ENCODE measurements around the gene ASXL2. TPM values are rescaled to one million over a fixed set of nuclear protein-coding genes. Genes with fewer than 3 reads are reported as not detected.
"Not testable (repeated sequence)": the region's sequence is repeated elsewhere in the genome, so short reads cannot be mapped to it uniquely, and the experiment has no call there.

The ASXL2 gene
- total RNA-seq, 1 donor from 2014 or later = 15.4 TPM

DNA sequence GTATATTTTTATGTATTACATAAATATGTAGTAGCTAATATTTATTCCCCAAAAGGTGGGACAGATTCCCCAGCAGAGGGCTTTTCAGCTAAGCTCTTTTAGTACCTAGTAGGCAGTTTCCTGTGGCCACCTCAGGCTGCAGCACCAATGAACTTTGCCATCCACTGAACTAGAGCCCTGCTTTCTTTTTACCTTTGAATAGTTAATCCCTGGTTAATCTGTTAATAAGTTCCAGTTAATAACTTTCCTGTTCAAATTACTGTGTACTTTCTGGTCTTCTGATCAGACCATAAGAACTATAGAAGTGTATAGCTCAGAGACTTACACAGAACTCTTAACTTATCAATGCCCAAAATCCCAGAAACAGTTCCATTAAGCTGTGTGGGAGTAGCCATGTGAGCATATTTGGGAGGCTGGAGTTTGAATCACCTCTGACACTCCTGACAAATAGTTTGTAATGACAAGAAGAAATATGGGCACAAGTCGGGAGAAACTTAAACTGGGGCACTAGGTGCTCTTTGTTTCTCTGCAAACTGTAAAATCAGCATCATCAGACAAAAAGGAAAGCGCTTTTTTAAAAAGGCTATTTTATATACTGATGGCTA, 40.0 kb downstream of the ASXL2 start:
- DNase-seq (ENCODE audit: low read depth) = no peak

DNA sequence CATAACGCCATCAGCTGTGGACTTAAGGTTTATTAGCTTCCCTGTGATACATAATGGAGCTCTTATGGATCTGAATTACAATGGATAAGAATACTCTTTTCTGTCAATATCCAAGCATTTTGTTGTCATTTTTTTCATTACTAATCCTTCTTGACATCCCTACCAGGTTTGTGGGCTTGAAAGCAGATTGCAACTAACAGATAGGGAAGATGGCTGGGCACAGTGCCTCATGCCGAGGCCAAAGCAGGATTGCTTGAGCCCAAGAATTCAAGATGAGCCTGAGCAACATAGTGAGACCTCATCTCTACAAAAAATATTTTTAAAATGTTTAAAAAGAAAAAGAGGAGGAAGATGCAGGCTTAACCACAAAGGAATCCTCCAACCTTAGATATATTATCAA, 42.4 kb downstream of the ASXL2 start:
- DNase-seq (ENCODE audit: low read depth) = no peak

DNA sequence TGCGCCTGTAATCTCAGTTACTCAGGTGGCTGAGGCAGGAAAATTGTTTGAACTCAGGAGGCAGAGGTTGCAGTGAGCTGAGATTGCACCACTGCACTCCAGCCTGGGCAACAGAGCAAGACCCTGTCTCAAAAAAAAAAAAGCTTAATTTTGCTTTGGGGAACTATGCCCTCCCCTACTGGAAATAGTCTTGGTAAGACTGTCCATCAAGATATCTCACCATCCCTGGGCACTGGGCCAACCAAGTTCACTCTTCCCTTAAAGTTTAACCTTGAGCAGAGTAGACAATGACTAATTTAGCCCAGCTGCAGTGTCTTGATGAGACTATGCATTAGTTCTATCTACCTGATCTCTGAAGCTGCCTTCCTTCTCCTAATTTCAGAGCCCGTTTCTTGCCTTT, 44.7 kb downstream of the ASXL2 start:
- DNase-seq (ENCODE audit: low read depth) = no peak

DNA sequence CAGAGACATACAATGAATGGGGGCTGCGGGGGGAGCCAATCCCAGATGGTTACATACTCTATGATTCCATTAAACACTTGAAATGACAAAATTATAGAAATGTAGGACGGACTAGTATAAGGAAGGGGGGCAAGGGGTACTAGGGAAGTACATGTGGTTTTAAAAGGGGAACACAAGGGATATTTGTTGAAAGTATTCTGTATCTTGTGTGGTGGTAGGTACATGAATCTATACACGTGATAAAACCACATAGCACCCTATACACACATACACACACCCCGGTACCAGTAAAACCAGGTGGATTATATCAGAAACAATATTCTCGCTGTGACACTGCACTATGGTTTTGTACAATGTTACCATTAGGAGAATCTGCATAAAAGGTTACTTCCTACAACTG, 45.4 kb downstream of the ASXL2 start:
- no peak for DNase-seq (ENCODE audit: low read depth)

DNA sequence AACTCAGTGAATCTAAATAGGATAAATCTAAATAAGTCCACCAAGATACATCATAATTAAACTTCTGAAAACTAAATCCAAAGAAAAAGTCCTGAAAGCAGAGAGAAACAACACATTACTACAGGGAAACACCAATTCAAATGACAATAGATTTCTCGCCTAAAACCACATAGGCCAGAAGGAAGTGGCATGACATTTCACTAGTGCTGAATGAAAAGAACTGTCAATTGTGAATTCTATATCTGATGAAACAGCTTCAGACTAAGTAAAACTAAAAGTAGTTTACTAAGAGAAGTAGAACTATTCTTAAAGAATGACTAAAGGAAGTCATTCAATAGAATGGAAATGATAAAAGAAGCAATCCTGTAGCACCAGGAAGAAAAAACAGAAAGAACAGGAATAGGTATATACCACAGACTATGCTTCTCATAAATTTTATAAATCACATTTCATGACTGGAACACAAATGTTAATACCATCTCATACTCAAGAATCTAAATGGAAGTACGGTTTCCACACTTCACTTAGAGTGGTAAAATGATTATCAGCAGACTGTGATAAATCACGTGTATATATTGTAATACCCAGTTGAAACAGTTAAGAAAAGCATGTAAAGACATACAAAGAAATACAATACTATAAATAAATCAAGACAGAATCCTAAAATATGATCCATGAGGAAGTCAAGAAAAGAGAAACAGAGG, 46.4 kb downstream of the ASXL2 start:
- no peak for DNase-seq (ENCODE audit: low read depth)

DNA sequence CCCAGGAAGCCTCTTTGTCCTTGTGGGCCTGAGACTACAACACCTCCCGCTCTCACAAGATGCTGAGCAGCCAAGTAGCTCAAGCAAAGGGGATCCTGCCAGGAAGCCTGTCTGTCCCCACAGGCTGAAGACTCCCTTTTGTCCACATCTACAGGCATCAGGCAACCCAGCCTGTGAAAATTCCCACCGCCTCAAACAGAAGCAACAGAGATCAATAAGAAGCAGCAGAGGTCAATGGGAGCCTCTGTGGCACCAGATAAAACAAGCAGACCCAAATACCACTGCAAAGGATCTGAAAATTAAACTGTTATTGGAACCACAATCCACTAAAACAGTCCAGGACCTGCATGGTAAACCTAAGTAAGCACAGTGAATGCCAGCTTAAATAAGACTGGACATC, 48.5 kb downstream of the ASXL2 start:
- DNase-seq (ENCODE audit: low read depth) = no peak

DNA sequence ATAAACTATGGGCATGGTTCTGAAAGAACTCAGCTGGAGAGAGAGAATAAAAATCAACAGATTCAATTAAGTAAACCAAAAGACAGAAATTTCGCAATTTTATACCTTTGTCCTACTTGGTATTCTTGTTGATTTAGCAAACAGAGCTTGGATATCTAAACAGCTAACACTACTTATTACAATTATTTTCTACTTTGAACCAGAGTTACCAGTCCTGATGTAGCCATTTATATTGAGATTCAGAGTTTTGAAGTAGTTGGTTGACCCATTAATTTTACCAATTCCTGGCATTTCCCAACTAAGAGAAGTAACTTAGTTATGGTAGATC, 48.9 kb downstream of the ASXL2 start:
- no peak for DNase-seq (ENCODE audit: low read depth)

DNA sequence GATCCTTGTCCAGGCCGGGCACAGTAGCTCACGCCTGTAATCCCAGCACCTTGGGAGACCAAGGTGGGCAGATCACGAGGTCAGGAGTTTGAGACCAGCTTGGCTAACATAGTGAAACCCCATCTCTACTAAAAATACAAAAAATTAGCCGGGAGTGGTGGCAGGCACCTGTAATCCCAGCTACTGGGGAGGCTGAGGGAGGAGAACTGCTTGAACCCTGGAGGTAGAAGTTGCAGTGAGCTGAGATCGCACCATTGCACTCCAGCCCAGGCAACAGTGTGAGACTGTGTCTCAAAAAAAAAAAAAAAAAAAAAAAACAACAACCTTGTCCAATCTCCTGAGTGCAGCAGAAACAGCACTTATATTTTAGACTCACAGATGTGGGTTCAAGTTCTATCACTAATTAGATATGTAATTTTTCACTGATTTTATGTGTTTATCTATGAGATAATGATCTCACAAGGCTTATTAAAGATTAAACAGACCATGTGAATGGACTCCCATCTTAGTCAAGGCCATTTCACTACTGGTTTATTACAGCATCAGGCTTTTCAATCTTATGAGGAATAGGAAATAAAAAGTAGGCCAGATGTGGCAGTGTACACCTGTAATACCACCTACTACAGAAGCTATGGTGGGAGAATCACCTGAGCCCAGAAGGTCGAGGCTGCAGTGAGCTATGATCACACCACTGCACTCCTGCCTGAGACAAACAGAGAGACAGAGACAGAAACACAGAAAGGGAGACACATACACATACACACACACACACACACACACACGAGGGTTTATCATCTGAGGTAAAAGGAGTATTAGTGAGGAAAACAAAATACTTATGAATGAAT, 49.5 kb downstream of the ASXL2 start:
- DNase-seq (ENCODE audit: low read depth) = not testable (repeated sequence)

DNA sequence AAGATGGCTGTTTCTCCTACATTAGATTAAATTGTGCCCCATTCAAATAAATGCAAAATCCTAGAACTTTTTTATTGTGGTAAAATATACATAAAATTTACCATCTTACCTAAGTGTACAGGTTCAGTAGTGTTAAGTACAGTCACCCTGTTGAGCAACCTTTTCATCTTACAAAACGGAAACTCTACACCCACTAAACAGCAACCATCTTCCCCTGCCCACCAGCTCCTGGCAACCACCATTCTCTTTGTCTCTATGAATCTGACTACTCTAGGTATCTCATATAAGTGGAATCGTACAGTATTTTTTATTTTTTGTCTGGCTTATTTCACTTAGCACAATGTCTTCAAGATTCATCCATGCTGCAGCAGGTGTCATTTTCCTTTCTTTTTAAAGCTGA, 53.0 kb downstream of the ASXL2 start:
- DNase-seq (ENCODE audit: low read depth) = no peak

DNA sequence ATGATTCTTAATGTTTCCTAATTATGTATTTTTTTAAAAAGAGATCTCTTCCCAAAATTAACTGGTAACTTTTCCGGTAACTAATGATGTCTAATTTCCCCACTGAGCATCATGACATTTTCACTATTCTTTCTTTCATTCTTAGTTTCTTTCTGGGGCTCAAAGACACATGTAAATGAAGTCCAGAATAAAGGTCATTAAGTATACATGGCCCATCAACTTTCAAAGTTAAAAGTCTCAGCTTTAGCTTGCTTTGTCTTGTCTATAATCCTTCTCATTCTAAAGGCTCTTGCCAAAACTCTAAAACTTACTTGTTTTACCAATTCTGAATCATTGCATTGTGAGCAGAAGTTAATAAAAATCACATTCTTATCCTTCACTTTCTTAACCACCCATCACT, 53.6 kb downstream of the ASXL2 start:
- no peak for DNase-seq (ENCODE audit: low read depth)

DNA sequence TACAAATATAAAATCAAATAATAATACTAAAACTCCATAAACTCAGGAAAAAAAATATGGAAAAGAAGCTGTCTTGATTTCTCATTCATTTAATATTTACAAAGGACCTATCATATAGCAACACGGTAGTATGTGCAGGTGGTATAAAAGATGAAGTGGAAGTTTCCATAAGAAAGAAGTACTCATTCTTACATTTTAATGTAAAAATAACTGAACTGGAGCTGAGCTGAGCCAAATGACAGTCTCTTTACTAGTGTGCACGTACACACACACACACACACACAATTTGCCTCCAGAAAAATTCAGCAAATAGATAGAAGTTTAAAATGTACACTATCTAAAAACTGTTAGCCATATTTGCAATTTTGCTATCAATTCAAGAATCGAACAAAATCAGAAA, 54.1 kb downstream of the ASXL2 start:
- no peak for DNase-seq (ENCODE audit: low read depth)

DNA sequence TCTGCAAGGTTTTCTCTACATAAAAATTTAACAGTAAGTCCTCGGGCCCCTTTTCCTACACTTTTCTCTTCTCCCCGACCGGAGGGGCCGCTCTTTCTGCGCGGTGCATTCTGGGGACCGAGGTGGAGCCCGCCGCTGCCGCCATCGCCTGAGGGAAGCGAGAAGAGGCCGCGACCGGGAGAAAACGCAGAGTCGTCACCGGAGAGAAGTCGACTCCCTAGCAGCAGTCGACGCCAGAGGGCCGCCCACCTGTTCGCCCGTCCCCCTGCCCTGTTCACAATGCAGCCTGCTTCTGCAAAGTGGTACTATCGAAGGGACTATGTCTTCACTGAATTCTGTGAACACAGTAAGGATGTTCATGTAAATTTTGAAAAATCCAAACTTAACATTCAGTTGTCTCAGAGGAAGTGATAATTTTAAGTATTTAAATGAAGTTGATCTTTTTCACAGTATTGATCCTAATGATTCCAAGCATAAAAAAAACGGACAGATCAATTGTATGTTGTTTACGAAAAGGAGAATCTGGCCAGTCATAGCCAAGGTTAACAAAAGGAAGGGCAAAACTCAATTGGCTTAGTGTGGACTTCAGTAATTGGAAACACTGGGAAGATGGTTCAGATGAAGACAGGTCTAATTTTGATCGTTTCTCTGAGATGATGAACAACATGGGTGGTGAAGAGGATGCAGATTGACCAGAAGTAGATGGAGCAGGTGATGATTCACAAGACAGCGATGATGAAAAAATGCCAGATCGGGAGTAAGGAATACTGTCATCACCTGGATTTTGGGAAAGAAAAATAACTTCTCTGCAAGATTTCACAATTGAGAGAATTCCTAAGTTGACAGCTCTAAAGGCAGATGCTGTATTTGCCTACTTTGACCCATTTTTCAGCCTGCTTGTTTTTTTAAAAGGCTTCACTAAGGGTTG, 55.8 kb downstream of the ASXL2 start:
- DNase-seq (ENCODE audit: low read depth) = no peak

DNA sequence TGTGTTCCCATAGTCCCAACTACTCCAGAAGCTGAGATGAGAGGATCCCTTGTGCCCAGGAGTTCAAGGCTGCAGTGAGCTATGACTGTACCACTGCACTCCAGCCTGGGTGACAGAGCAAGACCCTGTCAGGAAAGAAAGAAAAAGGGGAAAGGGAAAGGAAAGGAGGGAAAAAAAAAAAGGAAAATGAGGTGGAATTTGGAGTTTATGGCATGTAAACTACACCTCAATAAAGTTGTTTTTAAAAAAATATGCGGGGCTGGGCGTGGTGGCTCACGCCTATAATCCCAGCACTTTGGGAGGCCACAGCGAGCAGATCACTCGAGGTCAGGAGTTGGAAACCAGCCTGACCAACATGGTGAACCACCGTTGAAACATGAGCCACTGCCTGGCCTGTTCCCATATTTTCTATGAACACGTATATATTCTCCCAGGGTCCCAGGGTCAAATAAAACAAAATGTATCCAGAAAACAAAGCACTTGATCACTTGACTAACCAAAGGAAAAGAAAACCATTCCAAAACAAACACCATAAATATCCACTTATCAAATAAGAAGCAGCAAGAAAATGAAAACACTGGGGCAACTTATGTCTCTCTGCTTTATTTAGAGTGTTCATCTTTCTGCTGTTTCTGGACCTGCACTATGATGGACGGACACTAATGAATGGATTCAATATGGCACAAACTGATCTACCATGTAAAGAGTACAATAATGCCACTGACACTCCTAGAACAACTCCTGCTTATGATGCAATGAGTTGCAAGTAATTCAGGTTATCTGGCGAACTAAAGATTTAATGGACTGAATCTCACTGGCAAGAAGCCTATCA, 56.8 kb downstream of the ASXL2 start:
- DNase-seq (ENCODE audit: low read depth) = peak; percentile 85

DNA sequence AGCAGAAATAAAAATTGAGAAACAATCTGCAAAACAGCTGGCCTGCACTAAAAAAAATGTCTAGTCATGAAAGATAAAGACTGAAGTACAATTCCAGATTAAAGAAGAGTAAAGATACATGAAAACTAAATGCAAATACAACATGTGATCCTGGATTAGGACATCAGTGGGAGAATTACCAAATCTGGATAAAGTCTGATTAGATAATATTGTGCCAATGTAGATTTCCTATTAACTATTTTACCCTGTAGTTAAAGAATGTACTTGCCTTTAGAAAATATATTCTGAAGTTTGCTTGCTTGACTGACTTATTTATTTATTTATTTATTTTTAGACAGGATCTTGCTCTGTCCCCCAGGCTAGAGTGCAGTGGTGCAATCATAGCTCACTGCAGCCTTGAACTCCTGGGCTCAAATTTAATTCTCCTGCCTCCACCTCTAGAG, 58.7 kb downstream of the ASXL2 start:
- no peak for DNase-seq (ENCODE audit: low read depth)

DNA sequence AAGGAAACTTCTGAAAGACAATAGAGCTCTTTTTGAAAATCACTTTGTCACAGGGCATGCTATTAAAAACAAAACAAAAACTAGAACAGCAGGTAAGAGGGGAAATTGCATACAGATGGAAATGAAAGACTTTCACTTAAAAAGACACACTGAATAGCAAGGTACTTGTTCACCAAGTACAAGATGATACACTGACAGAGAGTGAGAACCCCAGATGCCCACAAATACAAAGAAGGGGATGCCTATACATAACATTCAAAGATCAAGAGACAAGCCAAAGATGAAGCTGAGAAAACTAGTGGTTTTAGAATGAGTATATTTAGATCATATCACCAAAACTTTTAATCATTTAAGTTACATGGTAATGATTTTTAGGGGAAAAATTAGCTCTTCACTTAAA, 60.7 kb downstream of the ASXL2 start:
- no peak for DNase-seq (ENCODE audit: low read depth)

DNA sequence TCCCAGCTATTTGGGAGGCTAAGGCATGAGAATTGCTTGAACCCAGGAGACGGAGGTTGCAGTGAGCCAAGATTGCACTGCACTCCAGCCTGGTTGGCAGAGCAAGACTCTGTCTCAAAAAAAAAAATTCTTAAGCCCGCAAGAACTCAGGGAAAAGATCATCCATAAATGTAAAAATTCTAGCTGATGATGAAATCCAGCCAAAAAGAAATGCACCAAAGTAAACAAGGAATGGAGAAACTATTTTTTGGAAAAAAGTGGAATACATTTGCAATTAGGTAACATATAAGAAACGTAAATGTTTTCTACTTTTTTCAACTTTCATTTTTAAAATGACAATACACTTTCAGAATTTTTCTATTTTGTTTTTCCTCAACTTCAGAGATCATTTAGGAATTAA, 61.3 kb downstream of the ASXL2 start:
- DNase-seq (ENCODE audit: low read depth) = no peak

DNA sequence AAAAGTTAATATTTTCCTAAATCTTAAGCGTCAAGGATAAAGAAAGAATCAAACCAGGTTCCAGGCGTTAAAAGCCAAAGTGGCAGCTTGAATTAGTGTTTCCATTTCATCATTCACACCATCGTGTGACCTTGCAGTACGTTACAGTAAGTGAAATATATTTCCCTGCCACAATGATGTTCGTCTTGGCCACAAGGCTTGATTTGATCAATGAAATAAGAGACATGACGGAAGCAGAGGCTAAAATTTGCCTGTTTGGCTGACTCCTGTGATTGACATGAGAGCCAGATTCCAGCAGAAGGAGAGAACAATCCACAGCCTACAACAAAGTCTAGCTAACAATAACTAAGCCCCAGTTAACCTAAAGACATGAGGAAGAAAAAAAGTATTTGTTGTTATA, 62.0 kb downstream of the ASXL2 start:
- no peak for DNase-seq (ENCODE audit: low read depth)

DNA sequence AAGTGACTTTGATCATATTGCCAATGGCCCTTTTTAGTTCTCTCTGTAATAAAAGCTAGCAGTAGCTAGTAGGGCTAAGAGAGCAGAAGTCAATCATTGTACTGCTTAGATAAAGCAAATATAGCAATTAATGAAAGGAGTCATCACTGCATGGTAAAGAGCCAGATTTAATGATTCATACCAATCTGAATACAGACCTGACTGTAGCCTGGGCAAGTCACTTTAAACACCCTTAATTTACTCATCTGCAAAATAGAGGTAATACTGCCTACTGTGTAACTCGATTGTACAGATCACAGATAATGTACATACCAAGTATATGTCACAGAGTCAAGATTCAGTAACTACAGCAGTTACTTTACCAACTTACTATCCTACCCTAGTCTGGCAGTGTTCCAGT, 63.6 kb downstream of the ASXL2 start:
- DNase-seq (ENCODE audit: low read depth) = no peak

DNA sequence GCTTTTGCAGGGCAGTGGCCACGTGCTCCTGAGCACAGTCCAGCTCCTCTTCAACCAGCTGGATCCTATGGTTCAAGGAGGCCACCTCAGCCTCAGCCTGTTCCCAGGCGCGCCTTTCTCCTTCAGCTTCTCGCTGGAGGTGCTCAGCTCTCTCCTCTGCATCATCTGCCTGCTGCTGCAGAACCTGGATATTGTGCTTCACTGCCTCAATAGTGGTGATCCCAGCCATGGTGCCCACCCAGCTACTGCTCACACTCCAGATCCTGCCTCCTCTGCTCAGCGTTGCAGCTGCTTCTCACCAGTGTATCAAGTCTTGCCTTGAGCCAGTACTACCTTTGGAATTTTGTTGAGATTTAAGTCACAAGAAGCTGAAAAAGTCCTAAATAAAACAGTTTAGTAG, 67.9 kb downstream of the ASXL2 start:
- no peak for DNase-seq (ENCODE audit: low read depth)

DNA sequence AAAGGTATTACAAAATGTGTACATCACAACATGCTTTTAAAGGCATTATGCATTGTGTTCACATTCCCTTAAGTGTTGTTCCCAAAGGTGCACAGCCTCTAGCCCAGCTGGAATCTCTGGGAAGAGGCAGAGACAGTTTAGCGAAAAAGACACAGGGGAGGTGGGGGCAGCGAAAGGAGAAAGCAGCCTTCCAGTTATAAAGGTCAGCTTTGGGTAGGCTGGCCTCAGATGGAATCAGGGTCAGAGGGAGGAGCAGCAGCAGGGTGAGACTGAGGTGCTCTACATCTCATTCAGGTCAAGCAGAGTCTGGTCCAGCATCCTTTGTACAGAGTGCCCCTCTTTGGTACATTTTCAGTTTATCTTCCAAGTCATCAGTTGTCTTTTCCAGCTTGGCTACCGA, 68.6 kb downstream of the ASXL2 start:
- DNase-seq (ENCODE audit: low read depth) = no peak

DNA sequence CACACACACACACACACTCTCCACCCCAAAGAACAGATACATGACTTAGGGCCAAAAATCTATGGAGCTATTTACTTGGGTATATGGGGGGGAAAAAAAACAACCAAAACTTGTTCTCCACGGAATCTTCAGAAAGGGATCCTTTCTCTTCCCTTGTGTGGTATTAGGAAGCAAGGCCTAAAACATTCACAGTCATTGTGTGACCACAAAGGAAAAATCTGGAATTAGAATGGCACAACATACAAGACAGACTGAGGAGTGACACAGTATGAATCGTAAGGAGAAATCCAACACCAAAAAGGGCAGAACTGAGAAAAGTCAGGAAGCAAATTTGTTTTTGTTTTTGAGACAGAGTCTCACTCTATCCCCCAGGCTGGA, 70.3 kb downstream of the ASXL2 start:
- peak; percentile 26 for DNase-seq (ENCODE audit: low read depth)

All from myocyte (in vitro differentiated cells).